Caco-2 (cell line): ENCODE measurements around the gene ST6GALNAC5. TPM values are rescaled to one million over a fixed set of nuclear protein-coding genes. Genes with fewer than 3 reads are reported as not detected.

Source experiments
- BruUV-seq: library from RNA; stranded (reverse); fragments of 400-500 nt; replicated peaks from 2 replicates; lab custom pipeline; 2021; lab: Mats Ljungman, UMichigan
- CTCF ChIA-PET: fragments of 300-600 bp; sonication (Branson Sonifier 250); formaldehyde crosslinking; loops from one replicate; lab custom pipeline; 2022; ENCODE audit warnings: antibody characterized with exemption; lab: Charles Lee
- POLR2A ChIA-PET: fragments of 300-600 bp; sonication (Branson Sonifier 250); formaldehyde crosslinking; loops from one replicate; lab custom pipeline; 2022; ENCODE audit warnings: antibody characterized with exemption; lab: Charles Lee
- DNase-seq, 2 experiments: peaks; one replicate each; pipeline versions ENCODE4 v3.0.0 to v3.0.0-alpha.2; 2020 to 2022
- H3K27me3 ChIP-seq: replicated peaks from 2 replicates; pipeline ENCODE4 v1.6.0; 2011; ENCODE audit warnings: low read length; ENCODE audit not compliant: control insufficient read depth, insufficient read depth
- H3K36me3 ChIP-seq: 2 replicates; pipeline ENCODE4 v1.5.1; 2011; ENCODE audit warnings: low read length; ENCODE audit not compliant: control insufficient read depth, insufficient read depth
- H3K4me1 ChIP-seq: fragments of 250-450 bp; sonication (Bioruptor Pico); 2 replicates; pipeline ENCODE4 v1.5.1; 2020; ENCODE audit warnings: mild to moderate bottlenecking
- H3K4me3 ChIP-seq: 2 replicates; pipeline ENCODE4 v1.5.1; 2011; ENCODE audit warnings: low read depth, mild to moderate bottlenecking, control low read depth, low read length
- H3K9me3 ChIP-seq: fragments of 250-450 bp; sonication (Bioruptor Pico); 2 replicates; pipeline ENCODE4 v1.5.1; 2020; ENCODE audit warnings: mild to moderate bottlenecking, moderate library complexity
- H3K27ac Mint-ChIP-seq: one replicate; pipeline ENCODE4 v1.8.0; 2022; ENCODE audit warnings: mixed read lengths; ENCODE audit not compliant: unreplicated experiment
- H3K27me3 Mint-ChIP-seq: one replicate; pipeline ENCODE4 v1.8.0; 2022; ENCODE audit warnings: mixed read lengths; ENCODE audit not compliant: insufficient read depth, unreplicated experiment
- H3K36me3 Mint-ChIP-seq: one replicate; pipeline ENCODE4 v1.8.0; 2022; ENCODE audit warnings: mild to moderate bottlenecking, mixed read lengths; ENCODE audit not compliant: insufficient read depth, unreplicated experiment
- H3K4me1 Mint-ChIP-seq: one replicate; pipeline ENCODE4 v1.8.0; 2022; ENCODE audit warnings: low read depth, mixed read lengths; ENCODE audit not compliant: unreplicated experiment
- H3K4me3 Mint-ChIP-seq: one replicate; pipeline ENCODE4 v1.8.0; 2022; ENCODE audit warnings: mild to moderate bottlenecking, moderate library complexity, mixed read lengths; ENCODE audit not compliant: unreplicated experiment
- H3K9me3 Mint-ChIP-seq: one replicate; pipeline ENCODE4 v1.8.0; 2022; ENCODE audit warnings: mixed read lengths; ENCODE audit not compliant: unreplicated experiment
- intact Hi-C: fragments of 100-400 bp; cut with micrococcal nuclease; formaldehyde crosslinking; loops from one replicate; pipeline ENCODE4 v1.10.0; 2022; ENCODE audit not compliant: unreplicated experiment
- total RNA-seq: library from RNA; stranded (reverse); gene quantifications from 2 replicates; pipeline ENCODE4 v1.2.3, GENCODE V29; 2022
- TF ChIP-seq, protein P1 (sequence below), 2 experiments: fragments of 200-600 bp in 1 of 2; IDR thresholded peaks; 1 replicate in 1 of 2; 2 replicates in 1 of 2; pipeline versions ENCODE4 v1.5.1 to v1.8.0; 2011 to 2022; ENCODE audit warnings: antibody characterized with exemption in 1 of 2, control low read depth in 1 of 2, inconsistent platforms in 1 of 2, low read depth in 1 of 2, low read length in 1 of 2, mild to moderate bottlenecking in 1 of 2, moderate library complexity in 1 of 2; ENCODE audit not compliant: insufficient read depth in 1 of 2, severe bottlenecking in 1 of 2, unreplicated experiment in 1 of 2

Gene ST6GALNAC5
- total RNA-seq, 1 experiment from 2014 or later = 0.09 TPM

DNA sequence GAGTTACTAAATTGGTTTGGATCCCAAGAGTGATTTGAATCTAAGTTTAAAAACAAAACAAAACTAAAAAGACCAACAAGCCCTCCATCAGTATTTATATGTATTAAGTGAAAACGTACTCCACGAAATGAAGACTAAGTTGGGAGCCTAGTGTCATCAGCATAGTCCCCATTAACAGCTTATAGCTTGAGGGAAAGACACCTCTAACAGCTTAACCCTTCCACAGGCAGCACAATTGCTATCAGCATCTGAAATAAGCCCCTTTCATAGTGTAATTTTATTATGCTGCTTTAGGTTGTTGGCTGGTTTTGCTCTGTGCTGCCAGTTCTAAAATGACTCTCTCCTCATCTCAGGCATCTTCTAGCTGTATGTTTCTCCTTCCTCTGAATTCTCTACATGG lies 25.8 kb upstream of the ST6GALNAC5 start:
- no peaks in the 10 kb centered on the region for H3K9me3 Mint-ChIP-seq
- intact Hi-C loops = no loop called here
- no peak overlapping the region for H3K4me3 ChIP-seq
- no peak for DNase-seq
- H3K4me1 Mint-ChIP-seq = no peaks in the 10 kb centered on the region
- POLR2A ChIA-PET = no interaction called here
- TF ChIP-seq, protein P1, sequence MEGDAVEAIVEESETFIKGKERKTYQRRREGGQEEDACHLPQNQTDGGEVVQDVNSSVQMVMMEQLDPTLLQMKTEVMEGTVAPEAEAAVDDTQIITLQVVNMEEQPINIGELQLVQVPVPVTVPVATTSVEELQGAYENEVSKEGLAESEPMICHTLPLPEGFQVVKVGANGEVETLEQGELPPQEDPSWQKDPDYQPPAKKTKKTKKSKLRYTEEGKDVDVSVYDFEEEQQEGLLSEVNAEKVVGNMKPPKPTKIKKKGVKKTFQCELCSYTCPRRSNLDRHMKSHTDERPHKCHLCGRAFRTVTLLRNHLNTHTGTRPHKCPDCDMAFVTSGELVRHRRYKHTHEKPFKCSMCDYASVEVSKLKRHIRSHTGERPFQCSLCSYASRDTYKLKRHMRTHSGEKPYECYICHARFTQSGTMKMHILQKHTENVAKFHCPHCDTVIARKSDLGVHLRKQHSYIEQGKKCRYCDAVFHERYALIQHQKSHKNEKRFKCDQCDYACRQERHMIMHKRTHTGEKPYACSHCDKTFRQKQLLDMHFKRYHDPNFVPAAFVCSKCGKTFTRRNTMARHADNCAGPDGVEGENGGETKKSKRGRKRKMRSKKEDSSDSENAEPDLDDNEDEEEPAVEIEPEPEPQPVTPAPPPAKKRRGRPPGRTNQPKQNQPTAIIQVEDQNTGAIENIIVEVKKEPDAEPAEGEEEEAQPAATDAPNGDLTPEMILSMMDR (IDR thresholded peaks at IDR 0.05; ENCODE audit: insufficient read depth in 1 of 2, low read depth in 1 of 2, low read length in 1 of 2, severe bottlenecking in 1 of 2, unreplicated experiment in 1 of 2) = no peak
- CTCF ChIA-PET = no interaction called here
- no peaks in the 10 kb centered on the region for H3K9me3 ChIP-seq
- H3K4me3 Mint-ChIP-seq = no peak overlapping the region
- H3K36me3 Mint-ChIP-seq = no peaks in the 10 kb centered on the region
- no peaks in the 10 kb centered on the region for H3K27me3 ChIP-seq
- H3K4me1 ChIP-seq = no peaks in the 10 kb centered on the region
- no TSS peak for BruUV-seq
- no peaks in the 10 kb centered on the region for H3K27me3 Mint-ChIP-seq
- no peaks in the 10 kb centered on the region for H3K36me3 ChIP-seq
- no peak overlapping the region for H3K27ac Mint-ChIP-seq

DNA sequence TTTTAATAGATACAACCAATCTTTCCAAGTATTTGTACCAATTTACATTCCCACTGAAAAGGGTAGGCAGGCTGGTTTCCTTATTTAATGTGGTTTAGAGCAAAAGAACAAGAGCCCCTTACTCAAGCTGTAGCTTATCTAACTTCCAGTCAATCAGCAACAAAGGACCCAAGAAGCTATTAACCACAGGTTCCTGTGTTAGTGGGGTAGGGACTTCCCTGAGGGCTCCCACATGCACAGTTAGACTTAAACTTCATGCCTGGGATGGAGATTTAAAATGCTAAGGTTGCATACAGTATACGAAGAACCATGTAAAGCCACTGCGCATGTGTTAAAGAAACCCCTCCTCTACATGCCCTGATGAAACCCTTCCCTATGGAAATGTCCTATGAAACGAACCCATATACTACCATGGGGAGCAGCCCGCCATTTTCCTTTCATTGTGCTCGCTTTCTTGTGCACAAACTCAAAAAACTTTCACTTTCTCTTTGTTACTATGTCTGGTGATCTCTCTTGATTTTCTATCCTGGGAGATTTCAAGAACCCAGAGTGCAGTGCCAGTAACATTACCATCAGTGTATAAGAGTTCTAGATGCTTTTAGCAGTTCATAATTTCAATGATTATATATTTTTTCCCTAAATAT lies 23.3 kb upstream of the ST6GALNAC5 start:
- Mint-ChIP-seq H3K27me3 (no peaks in the 10 kb centered on the region), H3K27ac (no peak overlapping the region), H3K4me3 (no peak overlapping the region), H3K36me3 (no peaks in the 10 kb centered on the region), H3K9me3 (no peaks in the 10 kb centered on the region), H3K4me1 (no peaks in the 10 kb centered on the region)
- Histone ChIP-seq H3K9me3 (no peaks in the 10 kb centered on the region), H3K27me3 (no peaks in the 10 kb centered on the region), H3K36me3 (no peaks in the 10 kb centered on the region), H3K4me3 (no peak overlapping the region), H3K4me1 (no peaks in the 10 kb centered on the region)
- TF ChIP-seq, protein P1 (IDR thresholded peaks at IDR 0.05; ENCODE audit: insufficient read depth in 1 of 2, low read depth in 1 of 2, low read length in 1 of 2, severe bottlenecking in 1 of 2, unreplicated experiment in 1 of 2) = no peak
- no TSS peak for BruUV-seq
- no peak for DNase-seq
- ChIA-PET CTCF (no interaction called here), POLR2A (no interaction called here)
- intact Hi-C loops = no loop called here

DNA sequence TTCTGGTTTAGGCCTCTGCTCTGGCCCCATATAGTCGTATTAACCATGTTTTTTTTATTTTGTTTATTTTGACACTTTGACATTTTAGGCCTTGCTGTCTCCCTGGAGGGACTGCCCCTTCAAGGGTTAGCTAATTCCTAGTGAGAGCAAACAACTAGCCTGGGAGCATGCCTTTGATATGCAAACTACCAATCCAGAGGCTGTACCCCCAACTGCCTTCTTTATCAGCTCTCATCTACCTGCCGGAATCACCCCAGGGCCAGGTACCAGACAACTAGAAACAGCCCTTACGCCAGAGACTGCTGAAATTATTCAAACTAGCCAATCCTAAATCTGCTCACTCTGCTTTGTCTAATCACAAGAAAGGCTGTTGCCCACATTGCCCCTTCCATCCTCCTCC lies 13.0 kb upstream of the ST6GALNAC5 start:
- DNase-seq = no peak
- Mint-ChIP-seq H3K4me3 (no peak overlapping the region), H3K9me3 (no peaks in the 10 kb centered on the region), H3K27ac (no peak overlapping the region), H3K4me1 (no peaks in the 10 kb centered on the region), H3K27me3 (peaks cover 8% of the 10 kb centered on the region), H3K36me3 (no peaks in the 10 kb centered on the region)
- no TSS peak for BruUV-seq
- TF ChIP-seq, protein P1 (IDR thresholded peaks at IDR 0.05; ENCODE audit: insufficient read depth in 1 of 2, low read depth in 1 of 2, low read length in 1 of 2, severe bottlenecking in 1 of 2, unreplicated experiment in 1 of 2) = no peak
- POLR2A ChIA-PET = no interaction called here
- CTCF ChIA-PET = no interaction called here
- Histone ChIP-seq H3K9me3 (no peaks in the 10 kb centered on the region), H3K4me3 (no peak overlapping the region), H3K27me3 (no peaks in the 10 kb centered on the region), H3K4me1 (no peaks in the 10 kb centered on the region), H3K36me3 (no peaks in the 10 kb centered on the region)
- intact Hi-C loops = no loop called here
